ENCODE measurements around the gene TM4SF4.

- TF ChIP-seq CTCF (conservative IDR thresholded peaks at IDR 0.05), result no peak
- TF ChIP-seq ZFX (IDR thresholded peaks at IDR 0.05), result no peak
Observed at GRCh38 chr3:149465351-149465883, 9.1 kb upstream of the TM4SF4 start.

Measured in C4-2B (cell line).